22Rv1 (cell line): ENCODE measurements around the gene RFXAP.

Source experiments
- H3K27ac ChIP-seq: fragments of 450-650 bp; 2 replicates; pipeline ENCODE4 v1.5.1; 2017
- ZFX ChIP-seq: fragments of 450-650 bp; IDR thresholded peaks from 2 replicates; pipeline ENCODE4 v1.6.1; 2017; ENCODE audit warnings: antibody characterized with exemption, borderline replicate concordance
- TF ChIP-seq, protein P1 (sequence below): fragments of 450-650 bp; IDR thresholded peaks from 2 replicates; pipeline ENCODE4 v1.5.1; 2017; ENCODE audit warnings: mild to moderate bottlenecking

Gene RFXAP

DNA sequence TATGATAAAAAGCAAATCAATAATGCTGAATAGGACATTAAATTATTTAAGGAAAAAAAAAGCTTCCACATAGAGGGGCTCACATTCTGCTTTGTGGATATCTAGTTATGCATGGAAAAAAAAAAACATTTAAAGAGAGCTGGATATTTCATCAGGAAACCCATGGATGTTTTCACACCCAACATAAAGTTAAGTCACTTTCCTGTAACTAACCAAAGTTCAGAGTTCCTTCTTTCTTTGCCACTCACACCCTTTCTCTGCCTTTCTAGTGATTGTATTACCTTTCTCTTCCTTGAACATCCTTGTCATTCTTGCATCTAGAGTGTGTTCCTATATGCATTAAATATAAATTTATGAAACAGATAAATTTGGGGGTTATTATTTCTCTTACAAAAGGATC lies 47.2 kb downstream of the RFXAP start:
- no peak for TF ChIP-seq ZFX
- TF ChIP-seq, protein P1, sequence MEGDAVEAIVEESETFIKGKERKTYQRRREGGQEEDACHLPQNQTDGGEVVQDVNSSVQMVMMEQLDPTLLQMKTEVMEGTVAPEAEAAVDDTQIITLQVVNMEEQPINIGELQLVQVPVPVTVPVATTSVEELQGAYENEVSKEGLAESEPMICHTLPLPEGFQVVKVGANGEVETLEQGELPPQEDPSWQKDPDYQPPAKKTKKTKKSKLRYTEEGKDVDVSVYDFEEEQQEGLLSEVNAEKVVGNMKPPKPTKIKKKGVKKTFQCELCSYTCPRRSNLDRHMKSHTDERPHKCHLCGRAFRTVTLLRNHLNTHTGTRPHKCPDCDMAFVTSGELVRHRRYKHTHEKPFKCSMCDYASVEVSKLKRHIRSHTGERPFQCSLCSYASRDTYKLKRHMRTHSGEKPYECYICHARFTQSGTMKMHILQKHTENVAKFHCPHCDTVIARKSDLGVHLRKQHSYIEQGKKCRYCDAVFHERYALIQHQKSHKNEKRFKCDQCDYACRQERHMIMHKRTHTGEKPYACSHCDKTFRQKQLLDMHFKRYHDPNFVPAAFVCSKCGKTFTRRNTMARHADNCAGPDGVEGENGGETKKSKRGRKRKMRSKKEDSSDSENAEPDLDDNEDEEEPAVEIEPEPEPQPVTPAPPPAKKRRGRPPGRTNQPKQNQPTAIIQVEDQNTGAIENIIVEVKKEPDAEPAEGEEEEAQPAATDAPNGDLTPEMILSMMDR = no peak
- H3K27ac ChIP-seq = no peak overlapping the region

- no peak overlapping the region for H3K27ac ChIP-seq
- TF ChIP-seq, protein P1 = no peak
Measured at GRCh38 chr13:36870050-36870692, 51.1 kb downstream of the RFXAP start.

DNA sequence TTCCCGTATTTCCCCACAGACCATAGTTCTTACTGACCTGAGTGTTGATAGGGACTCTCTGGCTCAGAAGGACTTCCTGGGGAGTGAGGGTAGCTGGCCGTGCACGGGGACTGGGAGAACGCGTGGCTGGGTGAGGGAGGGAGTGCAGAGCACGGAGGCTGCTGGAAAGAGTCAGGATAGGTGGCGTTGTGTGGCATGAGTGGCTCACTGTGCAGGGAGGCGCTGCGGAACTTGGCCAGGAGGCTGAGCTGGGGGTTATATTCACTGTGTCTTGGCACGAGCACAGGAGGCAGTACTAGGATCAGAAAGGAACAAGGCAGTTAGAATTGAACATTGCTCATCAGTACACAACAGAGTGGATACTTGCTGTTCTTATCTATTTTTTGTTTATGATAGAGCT lies 53.6 kb downstream of the RFXAP start:
- H3K27ac ChIP-seq = no peak overlapping the region
- TF ChIP-seq, protein P1 = no peak
- TF ChIP-seq ZFX = no peak

DNA sequence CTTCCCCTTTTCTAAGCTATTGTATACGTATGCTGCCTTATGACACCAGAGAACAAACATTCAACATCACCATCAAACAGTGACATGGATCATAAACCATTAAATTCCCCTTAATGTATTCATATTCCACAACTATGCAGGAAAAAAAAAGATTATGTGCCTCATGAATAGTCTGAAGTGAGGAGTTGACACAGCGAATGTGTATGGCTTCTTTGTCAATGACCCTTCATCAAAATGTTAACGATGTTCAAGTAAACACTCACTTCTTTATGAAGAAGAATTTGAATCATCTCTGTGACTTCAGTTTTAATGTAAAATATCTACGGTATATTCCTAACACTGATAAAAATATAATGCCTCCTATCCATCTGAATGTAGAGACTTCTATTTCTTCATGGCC lies 56.4 kb downstream of the RFXAP start:
- no peak for TF ChIP-seq ZFX
- TF ChIP-seq, protein P1 = no peak
- no peak overlapping the region for H3K27ac ChIP-seq

DNA sequence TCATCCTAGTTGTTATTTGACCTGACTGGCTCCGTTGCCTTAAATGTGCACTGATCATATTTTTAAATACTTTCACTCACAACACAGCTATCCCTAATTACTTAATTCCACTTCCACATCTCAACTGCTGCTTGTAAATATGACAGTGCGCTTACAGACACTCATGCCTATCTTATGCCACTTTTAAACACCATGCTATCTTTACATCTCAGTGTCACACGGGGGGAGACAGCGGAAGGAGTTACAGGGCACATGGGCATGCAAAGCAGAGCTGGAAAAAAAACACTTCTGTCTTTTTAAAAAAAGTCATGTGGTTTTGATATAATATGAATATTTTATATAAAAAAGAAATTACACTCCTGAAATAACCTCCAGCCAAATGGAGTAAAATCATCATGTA lies 56.9 kb downstream of the RFXAP start:
- TF ChIP-seq ZFX = no peak
- TF ChIP-seq, protein P1 = no peak
- H3K27ac ChIP-seq = no peak overlapping the region
